GM12865 (cell line): ENCODE measurements around the gene OLFM2.

ENCODE experiments used
- DNase-seq: peaks from one replicate; pipeline ENCODE4 v3.0.0; 2010; ENCODE audit warnings: low read depth
- H3K4me3 ChIP-seq: 2 replicates; pipeline ENCODE4 v1.5.1; 2011; ENCODE audit warnings: mild to moderate bottlenecking, low read depth, low read length, control low read depth
- CTCF ChIP-seq: IDR thresholded peaks from 2 replicates; pipeline ENCODE4 v1.5.1; 2011; ENCODE audit warnings: low read length, control low read depth, low read depth, inconsistent platforms; ENCODE audit not compliant: insufficient read depth; ENCODE audit errors: missing control alignments

The OLFM2 gene

GRCh38 chr19:9856609-9857008 is 79.7 kb downstream of the OLFM2 start:
- no peak for TF ChIP-seq CTCF
- DNase-seq = no peak

GRCh38 chr19:9854282-9854846 is 82.0 kb downstream of the OLFM2 start:
- no peak overlapping the region for H3K4me3 ChIP-seq
- no peak for DNase-seq
- TF ChIP-seq CTCF = no peak

More at GRCh38 chr19:9856609-9857008, 79.7 kb downstream of the OLFM2 start:
- H3K4me3 ChIP-seq = no peak overlapping the region

GRCh38 chr19:9850235-9850959 is 85.9 kb downstream of the OLFM2 start:
- TF ChIP-seq CTCF = no peak
- no peak for DNase-seq
- no peak overlapping the region for H3K4me3 ChIP-seq

- TF ChIP-seq CTCF = no peak
- no peak overlapping the region for H3K4me3 ChIP-seq
- DNase-seq = no peak
Measured at GRCh38 chr19:9849791-9850190, 86.5 kb downstream of the OLFM2 start.

GRCh38 chr19:9848762-9849161 is 87.6 kb downstream of the OLFM2 start:
- TF ChIP-seq CTCF = no peak
- H3K4me3 ChIP-seq = no peak overlapping the region
- no peak for DNase-seq

- H3K4me3 ChIP-seq = no peak overlapping the region
- peak; percentile 31 for TF ChIP-seq CTCF
- no peak for DNase-seq
Measured at GRCh38 chr19:9848060-9848459, 88.3 kb downstream of the OLFM2 start.
